ENCODE measurements around the gene RIPK4.
"Not testable (repeated sequence)": the region's sequence is repeated elsewhere in the genome, so short reads cannot be mapped to it uniquely, and the experiment has no call there.

The RIPK4 gene

DNA sequence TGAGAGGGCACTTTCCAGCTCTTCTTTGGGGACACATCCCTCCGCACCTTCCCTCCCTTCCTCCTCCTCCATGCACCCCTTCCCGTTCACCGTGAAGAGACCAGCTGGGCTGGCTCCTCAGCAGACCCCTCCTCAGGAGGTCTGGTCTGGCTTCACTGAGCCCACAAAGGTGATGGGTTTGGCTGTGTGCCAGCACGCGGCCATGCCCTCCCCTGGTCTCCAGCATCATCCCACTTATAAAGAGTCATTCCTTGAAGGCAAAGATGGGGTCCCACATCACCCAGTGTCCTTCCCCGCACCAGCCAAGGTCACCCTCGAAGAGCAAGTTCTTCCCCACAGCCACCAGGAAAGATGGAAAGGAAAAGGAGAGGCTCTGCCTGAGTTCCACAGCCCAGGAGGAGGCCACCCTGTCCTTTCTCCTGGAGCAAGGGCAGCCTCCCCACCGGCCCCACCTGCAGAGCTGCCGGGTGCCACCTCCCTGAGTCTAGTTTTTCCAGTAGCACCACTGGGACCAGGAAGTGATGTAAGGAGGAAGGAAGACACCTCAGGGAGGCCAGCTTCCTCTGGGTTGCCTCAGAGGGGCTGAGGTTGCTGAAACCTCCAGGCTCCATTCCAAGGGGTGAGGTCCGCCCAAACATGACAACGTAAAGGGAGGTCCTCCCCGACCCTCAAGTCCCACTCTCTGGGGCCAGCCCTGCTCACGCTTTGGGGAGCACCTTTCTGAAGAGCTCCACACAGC is 32.7 kb downstream of the RIPK4 start:
- no peak for DNase-seq

DNA sequence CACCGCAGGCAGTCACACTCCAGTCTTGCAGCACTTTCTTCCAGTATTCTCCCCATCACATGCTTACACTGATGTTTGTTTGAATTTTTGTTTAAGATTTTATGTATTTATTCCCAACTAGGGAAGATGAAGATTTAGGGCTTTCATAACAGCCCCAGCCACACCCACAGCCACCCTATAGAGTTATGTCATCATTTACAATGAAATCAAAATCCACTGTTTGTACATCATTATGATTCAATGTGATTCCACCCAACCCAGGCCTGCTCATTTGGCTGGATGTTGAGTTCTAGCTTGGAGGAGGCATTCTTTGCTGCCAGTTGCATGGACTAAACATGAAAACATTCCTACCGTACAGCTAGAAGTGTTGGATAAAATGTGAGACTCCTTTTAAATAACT is 35.8 kb downstream of the RIPK4 start:
- DNase-seq, result no peak

DNA sequence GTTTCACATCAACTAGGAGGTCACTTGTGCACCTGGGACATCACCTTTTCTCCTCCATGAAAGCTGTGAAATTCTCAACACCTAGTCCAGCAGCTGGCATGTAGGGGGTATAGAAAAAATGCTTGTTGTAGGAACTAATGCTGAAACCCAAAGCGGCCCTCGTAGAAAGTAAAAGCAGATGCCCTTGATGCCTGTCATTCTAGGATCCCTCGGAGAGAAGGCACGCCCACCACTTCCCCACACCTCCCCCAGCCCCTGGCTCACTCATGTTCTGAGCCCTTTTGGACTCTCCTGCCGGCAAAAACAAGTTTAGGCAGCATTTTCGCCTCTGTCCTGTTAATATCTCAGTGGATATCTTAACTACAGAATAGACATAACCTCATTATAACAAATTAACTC is 36.5 kb downstream of the RIPK4 start:
- no peak for DNase-seq

DNA sequence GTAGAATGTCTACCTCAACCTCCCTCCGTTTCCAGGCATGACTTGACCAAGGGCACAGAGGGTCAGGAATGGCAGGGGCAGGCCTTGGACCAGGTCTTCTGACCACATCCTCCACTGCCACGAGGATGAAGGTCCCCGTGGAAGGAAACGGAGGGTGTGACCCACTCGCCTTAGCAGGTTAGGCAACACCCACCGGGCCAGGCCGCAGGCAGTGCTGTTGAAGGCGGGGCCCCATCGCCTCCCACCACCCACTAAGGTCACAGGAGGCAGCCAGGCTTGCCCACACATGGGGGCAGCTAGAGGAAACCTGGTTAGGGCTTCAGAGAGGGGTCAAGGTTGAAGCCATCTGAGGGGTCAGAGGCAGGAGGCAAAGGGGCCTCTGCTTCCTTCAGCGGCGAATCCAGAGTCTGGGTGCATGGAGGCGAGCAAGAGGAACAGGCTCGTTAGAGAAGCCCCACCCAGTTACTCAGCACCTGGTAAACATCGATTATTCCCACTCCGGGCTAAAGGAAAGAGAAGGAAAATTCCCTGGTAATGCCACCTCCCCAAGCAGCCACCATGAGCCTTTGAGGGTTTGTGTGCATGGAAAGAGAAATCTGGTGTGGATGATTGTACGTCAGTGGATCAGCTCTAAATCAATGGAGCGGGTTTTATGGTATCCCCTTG is 37.0 kb downstream of the RIPK4 start:
- no peak for DNase-seq

DNA sequence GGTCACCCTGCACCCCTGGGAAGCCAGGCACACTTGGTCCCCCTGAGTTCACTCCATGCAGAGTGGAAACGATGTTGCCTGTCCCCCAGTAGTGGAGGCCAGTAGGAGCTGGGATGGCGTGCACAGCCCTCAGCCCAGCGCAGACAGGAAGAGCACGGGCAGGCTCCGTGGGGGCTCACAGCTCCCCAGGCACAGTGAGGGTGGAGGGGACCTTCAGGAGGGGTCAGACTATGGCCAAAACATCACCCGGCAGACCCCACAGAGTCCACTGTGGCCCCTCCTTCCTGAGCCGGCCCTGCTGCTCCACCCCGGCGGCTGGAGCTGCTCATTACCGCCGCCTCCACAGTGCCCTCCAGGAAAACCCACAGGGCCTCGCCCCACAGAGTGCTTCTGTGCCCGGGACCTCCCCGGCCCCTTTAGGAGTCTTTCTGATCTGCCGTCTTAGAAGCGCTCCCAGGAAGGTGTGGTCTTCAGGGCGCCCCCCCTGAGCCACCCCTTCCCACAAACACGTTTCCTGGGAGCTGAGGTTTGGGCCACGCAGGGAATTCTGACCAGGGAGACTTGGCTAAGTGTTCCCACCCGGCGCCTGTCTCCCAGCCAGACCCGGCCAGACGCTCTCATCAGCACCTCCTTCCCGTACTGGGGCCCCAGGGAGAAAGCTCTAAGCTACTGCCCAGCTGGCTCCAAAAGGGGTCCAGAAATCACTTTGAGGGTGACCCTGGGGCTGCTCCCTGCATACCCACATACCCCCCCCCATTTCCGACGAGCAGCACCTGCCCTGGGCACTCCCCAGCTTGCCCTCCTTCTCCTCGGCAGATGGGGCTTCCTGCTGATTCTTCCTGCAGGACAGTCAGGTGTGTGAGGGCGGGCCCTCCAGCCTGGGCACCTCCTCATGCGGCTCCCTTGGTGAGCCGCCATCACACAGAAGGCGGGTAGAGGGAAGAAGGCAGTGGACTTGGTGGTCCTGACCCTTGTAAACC is 38.8 kb downstream of the RIPK4 start:
- DNase-seq, result no peak

DNA sequence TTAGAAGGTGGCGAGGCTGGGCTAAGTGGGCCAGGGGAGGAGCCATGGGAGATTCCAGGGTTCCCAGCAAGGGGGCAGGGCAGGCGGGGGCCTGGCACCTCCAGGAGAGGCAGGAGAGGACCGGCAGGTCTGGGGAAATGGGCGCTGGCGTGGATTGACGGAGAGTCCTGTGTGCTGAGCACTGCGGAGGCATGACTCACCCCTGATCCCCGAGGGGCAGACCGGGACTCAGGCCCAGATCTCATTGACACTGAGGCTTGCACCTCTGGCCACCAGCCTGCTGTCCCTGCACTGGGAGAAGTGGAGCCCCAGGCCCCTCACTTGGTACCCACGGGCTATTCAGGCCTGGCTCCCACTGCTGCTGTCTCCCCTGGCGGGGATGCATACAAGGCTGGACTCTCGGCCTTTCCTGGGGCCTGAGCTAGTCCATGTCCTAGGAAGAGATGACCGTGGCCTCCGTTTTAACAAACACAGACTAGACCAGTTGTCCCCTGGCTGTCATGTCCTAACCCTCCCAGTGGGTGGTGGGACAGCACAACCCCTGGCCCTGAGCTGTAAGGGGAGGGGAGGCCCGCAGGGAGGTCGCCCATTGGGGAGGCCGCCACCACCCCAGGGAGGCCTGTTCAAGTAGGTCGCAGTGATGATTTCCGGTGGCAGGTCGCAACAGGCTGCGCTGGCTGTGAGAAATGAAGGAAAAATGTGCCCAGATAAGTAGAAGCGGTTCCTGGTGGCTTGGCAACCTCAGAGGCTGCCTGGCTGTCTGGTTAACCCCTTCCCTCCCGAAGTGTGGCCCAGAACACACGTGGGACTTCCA is 39.7 kb downstream of the RIPK4 start:
- no peak for DNase-seq

DNA sequence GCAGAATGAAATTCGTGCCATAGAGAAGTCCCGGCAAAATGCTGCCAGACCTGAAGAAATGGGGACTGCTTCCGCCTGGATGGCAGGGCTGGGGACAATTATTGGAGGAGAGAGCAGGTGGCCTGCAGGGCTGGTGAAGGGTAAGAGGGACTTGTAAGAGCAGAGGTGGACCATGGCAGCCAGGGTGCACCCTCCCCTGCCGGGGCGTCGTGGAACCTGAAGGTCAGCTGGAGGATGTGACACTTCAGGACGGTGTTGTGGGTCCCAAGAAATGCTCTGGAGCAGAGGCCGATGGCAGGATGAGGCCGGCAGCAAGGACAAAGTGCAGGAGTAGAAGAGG is 40.3 kb downstream of the RIPK4 start:
- DNase-seq, result no peak

DNA sequence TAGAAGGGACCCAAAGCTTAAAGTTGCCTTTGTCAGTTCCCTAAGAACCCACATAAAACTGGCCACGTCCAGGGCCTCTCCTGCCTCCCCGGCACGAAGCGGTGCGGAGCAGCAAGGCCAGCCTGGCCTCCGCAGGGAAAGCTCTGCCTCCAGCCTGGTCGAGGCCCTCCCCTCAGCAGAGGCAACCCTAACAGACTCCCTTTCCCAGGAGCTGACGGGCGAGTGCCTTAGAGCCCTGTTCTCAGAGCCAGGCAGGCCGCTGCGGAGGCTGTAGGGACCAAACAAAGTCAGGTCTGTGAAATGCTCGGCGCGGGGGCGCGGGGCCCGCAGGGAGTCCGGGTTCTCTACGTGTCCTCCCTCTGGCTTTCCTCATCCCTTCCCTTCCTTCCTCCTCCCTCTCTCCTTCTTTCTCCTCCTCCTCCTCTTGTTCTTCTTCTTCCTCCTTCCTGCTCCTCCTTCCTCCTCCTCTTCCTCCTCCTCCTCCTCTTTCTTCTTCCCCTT is 40.7 kb downstream of the RIPK4 start:
- no peak for DNase-seq

DNA sequence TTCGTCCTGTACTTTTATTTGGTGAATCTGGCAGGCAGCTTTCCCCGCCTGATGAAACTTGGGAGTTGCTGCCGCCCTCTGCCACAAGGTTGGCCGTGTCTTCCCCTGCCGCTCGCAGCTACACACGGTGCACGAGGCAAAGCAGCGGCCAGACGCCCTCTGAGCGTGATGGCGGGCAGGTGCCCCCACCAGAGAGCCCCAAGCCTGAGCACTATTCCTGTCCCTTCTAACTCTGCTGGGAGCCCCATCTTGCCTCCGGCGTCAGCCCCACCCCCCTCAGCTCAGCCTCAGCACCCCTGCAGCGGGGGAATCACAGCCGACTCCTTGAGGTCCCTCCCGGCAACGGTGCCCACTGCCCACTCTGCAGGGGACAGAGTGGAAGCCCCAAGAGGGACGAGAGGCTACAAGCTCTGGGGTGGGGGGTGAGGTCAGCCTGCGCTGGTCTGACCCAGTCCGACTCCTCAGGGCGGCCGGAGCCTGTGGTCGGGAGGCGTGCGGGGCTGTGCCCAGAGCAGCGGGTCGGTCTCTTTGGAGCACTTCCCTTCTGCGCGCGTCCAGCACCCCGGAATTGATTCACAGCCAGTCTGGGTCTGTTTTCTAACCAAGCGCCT is 41.3 kb downstream of the RIPK4 start:
- no peak for DNase-seq

DNA sequence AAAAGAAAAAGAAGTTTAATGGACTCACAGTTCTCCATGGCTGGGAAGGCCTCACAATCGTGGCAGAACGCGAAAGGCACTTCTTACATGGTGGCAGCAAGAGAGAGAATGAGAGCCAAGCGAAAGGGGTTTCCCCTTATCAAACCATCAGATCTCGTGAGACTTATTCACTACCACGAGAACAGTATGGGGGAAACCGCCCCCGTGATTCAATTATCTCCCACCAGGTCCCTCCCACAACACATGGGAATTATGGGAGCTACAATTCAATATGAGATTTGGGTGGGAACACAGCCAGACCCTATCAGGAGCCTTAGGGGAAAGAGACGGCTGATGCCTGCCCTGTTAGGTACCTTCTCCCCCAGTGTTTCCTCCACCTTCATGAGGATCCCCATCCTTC is 43.0 kb downstream of the RIPK4 start:
- not testable (repeated sequence) for DNase-seq

DNA sequence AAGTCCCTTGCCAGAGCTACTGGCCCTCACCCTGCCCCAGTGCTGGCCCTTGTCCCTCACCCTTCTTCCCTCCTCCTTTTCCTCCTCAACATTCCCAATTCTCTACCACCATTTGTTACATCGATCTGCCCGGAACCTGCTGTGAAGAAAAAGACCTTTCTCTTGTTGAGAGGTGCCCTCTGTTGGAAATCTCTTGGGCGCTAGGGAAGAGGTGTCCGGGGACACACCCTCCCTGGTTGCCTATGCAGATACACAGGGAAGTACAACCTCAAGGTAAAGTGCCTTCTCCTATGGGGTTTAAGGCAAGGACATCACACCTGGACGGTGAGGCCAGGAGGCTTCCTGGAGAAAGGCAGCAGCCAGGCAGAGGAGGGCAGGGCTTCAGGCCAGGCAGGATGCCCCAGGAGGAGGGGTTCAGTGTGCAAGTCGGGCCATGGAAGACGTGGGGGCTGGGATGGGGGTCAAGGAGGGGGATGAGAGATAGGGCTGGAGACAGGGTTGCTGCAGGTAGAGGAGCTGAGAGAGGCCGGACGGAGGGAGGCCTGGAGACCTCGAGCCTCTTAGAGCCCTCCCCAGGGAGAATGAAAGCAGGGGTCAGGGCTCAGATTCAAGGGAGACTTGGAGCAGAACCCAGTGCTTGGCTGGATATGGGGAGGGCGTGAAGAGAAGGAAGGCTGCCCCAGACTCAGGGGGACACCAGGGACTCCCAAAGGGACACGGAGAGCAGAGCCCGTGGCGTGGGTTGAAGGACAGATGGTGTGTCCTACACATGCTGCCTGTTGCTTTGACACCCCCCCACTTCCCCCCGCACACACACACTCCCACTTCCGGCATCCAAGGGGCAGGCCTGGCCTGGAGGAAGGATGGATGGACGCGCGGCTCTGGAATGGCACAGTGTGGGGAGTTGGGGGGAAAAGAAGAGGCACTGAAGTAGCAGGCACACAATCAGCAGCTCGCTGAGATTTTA is 44.5 kb downstream of the RIPK4 start:
- DNase-seq, result no peak

DNA sequence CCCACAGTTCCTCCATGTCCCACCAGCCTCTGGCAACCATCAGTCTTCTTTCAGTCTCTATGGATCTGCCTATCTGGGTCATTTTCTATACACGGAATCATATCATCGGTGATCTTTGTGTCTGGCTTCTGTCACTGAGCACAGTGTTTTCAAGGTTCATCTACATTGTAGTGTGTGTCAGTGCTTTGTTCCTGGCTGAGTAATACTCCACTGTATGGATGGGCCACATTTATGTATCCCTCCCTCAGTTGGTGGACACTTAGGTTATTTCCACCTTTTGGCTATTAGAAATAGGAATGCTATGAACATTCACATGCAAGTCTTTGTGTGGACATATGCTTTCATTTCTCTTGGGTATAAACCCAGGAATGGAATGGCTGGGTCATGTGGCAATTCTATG is 46.6 kb downstream of the RIPK4 start:
- no peak for DNase-seq

DNA sequence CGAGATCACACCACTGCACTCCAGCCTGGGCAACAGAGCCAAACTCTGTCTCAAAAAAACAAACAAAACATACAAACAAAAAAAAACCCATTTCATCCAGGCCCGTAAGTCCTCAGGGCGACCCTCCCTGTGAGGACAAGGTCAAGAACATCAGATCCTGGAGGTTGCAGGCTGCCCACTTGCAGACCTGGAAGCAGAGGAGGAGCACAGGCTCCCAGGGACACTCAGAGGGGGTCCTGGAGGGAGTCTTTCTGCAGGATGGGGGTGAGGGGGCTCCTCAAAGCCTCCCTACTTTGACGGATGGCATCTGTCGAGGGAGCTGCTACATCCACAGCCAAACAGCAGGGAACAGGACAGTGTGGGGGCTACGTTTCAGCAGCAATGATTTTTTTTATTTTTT is 47.2 kb downstream of the RIPK4 start:
- no peak for DNase-seq

DNA sequence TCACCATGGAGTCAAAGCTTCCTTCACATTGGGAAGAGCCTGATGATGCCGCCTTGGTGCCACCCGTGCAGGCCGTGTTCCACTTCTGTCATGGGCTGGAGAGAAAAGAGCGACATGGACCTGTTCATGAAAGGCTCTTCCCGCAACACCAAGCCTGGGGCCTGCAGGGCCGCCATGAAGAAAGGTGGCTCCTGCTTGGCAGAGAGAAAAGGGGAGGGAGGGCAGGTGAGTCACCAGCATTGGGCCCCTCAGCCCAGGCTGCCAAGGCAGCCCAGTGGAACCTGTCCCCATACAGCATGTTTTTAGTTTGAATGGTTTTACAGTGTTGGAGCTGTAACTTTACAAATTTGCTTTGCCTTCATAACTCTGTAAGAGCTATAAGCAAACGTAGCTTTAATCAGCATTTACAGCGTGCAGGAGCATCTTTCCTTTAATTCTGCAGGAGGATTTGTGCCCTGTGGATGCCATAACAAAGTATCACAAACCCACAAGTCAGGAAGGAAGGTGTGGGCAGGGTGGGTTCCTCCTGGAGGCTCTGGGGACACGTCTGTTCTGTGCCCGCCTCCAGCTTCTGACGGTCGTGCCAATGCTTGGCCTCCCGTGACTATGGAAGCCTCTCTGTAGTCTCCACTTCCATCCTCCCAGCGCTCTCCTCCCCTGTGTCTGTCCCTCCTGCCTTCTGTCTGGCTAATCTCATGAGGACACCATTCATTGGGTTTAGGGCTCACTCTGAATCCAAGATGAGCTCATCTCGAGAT is 49.1 kb downstream of the RIPK4 start:
- no peak for DNase-seq

DNA sequence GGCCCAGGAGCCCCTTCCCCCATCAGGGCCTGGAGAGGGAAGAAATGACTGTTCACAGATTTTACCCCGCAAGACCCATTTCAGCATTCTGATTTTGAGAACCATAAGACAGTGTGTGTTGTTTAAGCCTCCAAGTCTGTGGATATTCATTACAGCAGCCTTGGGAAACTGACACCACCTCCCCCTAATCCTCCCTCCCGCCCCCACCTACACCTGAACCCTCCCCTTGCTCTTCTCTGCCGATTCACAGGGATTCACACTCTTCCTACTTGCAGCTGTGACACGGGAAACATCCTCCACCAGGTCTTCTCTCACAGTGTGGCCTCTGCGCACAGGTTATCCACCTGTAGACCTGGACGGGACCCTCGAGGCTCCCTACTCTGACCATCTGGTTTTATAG is 50.1 kb downstream of the RIPK4 start:
- no peak for DNase-seq

DNA sequence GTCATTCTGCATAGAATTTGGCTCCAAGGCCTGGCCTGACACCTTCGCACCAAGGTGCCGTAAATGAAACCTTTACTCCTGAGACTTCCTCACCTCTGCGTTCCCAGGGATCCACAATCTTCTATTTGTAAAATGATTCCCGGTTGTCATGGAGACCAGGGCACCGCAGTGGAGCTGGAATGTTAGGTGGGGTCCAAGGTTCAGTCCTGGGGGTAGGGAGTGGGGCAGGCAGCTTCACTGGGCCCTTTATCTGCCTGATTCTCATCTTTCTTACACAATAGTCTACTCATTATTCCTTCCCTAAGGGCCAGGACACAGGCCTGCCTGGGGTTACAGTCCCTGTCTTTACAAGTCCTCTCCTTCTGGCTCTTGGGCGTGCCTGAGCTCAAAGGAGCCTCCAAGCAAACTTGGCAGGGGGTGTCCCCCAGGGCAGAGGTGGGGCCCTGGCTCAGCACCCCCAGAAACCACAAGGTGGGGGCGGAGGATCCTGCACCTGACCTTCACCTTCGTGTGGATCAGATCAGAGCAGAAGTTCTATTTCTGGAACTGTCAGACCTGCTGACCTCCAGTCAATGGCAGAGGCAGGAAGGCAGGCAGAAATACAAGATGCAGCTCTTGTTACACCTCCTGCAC is 51.1 kb downstream of the RIPK4 start:
- DNase-seq, result no peak

DNA sequence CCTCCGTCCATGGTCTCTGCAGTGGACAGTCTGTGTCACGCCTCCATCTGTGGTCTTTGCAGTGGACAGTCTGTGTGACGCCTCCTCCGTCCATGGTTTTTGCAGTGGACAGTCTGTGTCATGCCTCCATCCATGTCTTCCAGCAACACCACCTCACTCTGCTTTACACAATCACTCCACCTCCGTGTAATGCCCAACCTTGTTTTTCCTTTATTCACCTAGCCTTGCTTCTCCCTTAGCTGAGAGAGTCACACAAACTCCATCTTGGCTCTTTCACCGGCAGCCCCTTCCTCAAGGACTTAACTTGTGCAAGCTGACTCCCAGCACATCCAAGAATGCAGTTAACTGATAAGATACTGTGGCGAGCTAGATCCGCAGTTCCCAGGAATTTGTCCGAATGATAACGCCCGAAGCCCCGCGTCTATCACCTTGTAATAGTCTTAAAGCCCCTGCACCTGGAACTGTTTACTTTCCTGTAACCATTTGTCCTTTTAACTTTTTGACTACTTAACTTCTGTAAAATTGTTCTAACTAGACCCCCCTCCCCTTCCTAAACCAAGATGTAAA is 52.5 kb downstream of the RIPK4 start:
- not testable (repeated sequence) for DNase-seq

DNA sequence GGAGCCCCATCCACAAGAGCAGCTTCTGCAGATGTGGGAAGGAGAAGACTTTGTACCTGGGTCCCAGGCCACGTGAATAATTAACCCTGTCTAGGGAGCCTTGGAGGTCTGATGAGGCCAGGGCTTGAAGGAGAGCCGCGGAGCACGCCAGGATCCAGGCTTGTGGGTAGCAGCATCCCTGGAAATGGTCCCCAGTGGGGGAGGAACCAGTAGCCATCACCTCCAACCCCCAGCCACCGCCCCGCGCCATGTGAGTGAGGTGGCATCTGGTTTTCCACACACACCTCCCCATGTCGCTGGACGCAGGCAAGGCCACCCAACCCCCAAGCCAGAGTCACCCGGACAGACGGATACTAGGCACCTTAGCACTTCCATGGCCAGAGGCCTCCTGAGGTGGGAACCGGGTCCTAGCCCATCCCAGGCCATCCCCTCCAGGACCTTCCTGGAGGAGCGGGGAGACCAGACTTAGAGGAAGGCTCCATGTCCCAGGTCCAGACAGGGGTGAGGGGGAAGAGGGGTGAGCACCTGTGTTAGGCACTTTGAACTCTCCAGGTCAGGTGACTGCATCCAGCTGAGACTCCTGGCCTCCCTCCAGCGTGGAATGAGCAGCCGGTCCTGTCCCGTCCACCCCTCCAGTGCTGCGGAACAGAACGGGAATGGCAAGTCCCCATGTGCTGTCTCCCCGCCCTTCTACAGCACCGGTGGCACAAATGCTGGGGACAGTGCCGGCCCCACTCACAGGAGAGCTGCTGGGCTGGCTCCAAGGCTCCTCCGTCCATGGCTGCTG is 53.2 kb downstream of the RIPK4 start:
- DNase-seq, result no peak

Measured in NCI-H345 (cell line).